IPS DF 19.7 (cell line): Measurements from ENCODE around the gene LACRT.
"Not testable (repeated sequence)": the region's sequence is repeated elsewhere in the genome, so short reads cannot be mapped to it uniquely, and the experiment has no call there.

Source experiments
- DNase-seq: peaks from one replicate; pipeline ENCODE4 v3.0.0-alpha.2; 2013; ENCODE audit warnings: low read depth, low spot score

LACRT gene

DNA sequence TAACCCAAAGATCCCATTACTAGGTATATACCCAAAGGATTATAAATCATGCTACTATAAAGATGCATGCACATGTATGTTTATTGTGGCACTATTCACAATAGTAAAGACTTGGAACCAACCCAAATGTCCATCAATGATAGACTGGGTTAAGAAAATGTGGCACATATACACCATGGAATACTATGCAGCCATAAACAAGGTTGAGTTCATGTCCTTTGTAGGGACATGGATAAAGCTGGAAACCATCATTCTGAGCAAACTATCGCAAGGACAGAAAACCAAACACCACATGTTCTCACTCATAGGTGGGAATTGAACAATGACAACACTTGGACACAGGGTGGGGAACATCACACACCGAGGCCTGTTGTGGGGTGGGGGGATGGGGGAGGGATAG lies 4.4 kb upstream of the LACRT start:
- not testable (repeated sequence) for DNase-seq

DNA sequence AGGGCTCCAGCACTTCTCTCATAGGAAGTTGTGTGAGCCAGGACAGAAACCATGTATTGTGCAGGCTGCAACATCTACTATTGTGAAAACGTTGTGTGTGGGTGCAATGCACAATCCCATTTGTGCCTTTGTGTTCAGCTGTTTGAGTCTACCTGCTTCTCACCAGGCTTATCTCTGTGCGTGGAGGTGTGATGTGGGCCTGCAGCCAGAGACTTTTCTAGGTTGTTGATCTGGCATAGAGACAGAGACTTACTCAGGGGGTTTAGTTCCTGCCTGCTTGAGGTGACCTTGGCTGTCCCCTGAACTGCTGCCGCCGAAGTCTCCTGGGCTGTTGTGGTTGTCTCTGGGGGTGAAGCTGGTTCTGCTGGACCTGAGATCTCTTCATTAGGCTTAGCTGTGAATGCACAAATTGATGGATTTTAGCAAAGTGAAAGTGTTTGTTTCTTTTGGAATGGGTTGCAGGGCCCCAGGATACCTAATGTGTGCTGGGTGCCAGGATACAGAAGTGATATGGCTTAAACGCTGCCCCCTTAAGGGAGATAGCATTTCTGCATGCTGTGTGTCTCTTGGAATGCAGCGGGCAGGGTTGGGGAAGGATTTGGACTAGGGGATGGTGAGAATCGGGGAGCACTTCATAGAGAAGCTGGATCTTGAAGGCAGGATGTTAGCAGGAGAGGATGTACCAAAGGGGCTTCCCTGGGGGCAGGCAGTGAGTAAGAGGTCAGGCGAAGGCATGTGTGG lies 2.5 kb downstream of the LACRT start:
- DNase-seq, result peak; percentile 20

DNA sequence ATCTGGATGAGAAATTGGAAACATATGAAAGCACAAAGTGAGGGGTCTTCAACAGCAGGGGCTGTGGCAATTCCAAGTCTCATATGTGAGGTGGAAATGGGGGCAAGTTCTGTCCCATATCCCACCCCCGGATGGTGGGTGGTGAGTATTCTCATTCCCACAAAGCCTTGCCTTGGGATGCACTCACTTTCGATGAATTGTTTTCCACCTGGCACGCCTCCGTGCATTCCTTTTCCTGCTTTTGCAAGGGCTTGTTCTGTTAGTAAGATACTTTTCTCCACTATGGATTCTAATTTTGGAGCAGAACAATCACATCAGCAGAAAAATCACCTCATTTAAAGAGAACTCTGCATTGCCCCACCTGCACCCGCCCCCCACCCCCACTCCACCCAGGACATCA lies 3.1 kb downstream of the LACRT start:
- no peak for DNase-seq

DNA sequence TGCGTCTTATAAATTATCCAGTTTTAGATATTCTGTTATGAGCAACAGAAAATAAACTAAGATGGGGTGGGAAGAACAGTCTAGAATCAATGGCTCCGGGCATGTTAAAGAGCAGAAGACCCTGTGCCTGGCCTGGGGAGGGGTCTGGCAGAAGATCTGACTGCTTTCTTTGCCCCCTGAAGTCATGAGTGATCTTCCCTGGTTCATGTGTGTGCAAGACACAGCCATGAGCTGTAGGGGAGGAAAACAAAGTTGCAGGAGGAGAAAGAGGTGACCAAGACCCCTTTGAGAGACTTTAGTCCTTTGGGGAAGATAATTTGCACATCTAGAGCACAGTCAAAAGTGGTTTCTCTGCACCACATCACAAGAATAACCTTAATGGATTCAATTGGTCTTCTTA lies 4.8 kb downstream of the LACRT start:
- DNase-seq, result no peak

DNA sequence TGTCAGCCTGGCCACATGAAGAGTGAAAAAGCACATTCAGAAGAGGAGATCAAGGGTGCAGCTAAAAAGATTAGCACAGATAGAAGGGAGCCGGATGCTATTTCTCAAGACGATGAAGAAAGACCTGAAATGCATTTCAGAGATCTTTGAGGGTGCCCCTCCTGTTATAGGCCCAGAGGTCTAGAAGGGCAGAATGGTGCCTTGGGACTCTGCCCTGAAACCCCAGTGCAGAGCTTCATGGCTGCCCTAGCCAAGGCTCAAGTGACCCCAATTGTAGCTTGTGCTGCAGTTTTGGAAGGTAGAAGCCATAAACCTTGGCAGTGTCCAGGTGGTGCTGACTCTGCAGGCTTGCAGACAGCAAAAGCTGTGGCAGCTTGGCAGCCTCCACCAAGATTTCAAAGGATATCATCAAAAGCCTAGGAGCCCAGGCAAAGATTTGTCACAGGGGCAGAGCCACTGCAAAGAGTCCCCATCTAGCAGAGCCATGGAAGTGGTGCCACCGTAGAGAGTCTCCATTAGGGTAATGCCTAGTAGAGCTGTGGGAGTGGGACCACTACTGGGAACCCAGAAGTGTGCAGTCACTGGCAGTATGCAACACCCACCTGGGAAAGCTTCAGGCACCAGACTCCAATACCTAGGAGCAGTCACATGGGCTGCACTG lies 6.4 kb downstream of the LACRT start:
- DNase-seq, result no peak

DNA sequence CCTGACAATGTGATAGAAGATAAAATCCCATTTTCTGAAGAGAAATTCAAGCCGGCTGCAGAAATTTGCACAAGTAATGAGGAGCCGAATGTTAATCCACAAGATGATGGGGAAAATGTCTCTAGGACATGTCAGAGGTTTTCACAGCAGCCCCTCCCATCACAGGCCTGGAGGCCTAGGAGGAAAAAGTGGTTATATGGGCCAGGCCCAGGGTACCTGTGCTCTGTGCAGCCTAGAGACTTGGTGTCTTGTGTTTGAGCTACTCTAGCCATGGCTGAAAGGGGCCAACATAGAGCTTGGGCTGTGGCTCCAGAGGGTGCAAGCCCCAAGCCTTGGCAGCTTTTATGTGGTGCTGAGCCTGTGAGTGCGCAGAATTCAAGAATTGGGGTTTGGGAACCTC lies 7.4 kb downstream of the LACRT start:
- DNase-seq, result no peak

DNA sequence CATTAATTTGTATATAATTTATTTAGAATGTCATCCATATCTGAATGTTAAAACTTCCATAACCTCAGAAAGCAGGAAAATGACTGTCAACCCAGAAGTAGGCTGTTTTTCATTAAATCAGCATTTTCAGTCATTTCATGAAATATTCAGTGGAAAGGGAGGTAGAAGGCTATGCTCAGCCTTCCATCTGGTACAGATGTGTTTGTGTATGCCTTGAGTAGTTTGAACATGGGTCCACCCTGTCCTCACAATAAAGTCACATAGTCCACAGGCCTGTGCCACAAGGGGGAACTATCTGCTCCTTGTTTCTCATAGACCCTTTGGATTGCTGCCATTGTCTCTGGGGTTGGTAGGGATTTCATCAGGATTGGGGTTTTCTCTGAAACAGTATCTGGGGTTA lies 9.1 kb downstream of the LACRT start:
- DNase-seq, result no peak

DNA sequence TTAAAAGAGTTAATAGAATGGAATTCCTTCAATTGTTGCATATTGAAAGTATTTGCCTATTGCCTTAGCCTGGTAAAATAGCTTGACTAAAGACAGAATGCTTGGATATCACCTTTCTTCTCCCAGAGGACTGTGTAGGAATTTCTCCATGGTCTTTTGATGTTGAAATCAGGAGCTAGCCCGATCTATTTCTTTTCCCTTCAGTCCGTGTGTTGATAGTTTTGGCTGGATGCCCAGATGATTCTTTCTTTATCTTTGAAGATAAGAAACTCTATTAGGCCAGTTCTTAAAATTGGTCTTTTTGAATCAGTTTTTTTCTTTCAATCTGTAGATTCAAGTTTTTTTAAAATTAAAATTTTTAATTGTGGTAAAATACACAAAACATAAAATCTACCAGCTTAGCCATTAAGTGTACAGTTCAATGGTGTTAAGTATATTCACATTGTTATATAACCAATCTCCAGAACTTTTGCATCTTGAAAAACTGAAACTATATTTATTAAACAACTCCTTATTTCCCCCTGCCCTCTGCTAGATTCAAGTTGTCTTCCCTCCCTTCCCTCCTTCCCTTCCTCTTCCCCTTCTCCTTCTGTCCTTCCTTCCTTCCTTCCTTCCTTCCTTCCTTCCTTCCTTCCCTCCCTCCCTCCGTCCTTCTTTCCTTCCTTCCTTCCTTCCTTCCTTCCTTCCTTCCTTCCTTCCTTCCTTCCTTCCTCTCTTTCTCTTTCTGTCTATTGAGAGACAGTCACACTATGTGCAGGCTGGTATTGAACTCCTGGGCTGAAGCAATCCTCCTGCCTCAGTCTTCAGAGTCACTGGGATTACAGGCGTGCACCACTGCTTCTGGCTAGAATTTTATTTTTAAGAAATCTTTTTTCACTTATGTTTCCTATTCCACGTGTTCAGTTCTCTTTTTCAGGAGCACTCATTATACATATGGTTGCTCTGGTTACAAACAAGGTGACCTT lies 10.1 kb downstream of the LACRT start:
- no peak for DNase-seq

DNA sequence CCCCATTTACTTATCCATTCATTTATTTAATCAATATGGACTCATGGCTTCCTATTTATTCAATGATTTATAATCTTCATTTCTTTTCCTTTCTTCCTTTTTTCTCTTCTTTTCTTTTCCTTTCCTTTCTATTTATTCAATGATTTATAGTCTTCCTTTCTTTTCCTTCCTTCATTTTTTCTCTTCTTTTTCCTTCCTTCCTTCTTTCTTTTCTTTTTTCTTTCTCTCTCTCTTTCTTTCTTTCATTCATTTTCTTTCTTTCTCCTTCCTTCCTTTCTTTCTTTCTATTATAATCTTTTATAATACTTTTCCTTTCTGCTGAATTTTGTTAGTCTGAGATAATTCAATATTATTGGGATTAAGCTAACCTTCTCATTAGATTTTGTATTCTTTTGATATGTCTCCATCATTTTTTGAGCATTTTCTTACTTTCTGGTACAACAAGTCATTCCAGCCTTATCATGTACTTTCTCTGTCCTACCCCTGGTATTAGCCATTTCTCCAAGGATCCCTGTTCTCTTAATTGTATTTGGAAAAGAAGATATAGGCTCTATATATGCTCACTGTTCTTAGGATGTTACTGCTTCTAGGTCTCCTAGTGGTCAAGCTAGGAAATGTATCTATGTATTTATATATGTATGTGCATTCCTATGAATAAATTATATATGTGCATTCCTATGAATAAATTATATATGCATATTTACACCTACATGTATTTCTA lies 12.1 kb downstream of the LACRT start:
- no peak for DNase-seq

DNA sequence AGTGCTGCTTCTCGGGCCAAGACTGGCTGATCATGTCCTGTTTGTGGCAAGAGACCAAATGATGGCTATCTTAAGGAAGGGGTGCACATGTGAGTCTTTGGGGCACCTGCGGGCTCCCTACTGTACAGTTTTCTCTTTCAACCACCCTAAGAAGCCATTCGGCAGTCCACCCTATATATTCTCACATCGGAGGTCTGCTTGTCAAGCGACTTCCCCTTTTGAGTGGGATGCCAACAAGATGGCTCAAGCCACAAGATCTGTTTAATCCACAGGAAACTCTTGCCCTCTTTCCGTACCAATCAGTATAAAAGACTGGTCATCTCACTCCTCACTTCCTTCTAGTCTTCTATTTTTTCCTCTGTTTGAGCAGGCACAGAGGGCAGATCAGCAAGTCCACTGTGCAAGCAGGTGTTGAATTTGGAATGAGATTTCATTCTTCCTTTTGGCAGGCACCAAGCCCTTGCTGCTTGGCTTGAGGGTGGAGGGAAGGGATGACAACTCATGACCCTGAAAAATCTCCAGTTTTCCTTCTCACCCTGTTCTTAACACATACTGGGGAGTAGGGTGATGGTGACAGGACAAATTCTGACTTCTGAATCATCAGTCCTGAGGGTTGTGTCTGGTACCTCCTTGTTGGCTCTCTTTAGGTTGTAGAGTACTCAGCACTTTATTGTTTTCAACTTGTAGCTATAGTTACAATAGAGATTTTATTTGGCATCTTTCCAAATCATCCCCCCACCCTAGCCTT lies 17.6 kb downstream of the LACRT start:
- DNase-seq, result no peak

DNA sequence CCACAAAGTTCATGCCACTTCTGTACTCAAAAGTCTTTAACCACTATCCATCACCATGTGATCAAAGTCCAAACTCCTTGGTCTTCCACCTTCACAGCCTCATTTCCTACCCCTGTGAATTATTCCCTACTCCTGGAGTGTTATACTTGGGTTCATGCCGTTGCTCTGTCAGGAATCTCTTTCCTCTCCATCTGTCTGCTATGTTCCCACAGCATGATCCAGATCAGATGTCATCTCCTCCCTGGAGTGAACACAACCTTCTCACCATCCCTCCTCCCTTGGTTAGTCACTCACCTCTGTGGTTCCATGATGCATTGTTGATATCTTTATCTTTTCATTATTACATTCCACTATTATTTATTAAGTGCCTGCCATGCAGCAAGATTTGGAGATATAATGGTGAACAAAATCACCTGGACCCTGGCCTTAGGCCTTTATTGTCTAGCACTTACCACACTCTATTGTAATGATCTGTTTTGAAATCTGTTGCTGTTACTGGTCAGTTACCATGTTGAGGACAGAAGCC lies 22.4 kb downstream of the LACRT start:
- DNase-seq, result no peak

DNA sequence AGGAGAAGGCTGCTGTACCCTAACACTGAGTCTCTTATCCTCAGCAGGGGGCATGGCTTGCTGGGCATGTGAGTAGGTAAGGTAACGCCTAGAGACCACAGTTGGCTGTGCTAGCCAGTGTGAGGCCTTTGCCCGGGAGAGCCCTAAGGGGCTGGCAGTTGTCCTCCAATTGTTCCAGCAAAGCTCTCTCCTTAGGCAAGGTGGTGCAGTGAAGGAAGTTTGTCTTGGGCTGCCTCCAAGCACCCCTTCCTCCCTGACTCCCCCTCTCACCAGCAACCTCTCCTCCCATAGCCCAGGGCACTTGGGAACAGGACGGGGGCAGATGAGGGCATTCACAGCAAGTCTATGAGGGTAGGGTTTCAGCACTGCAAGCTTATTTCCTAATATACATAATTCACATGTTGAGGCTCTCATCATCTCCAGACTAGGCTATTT lies 23.0 kb downstream of the LACRT start:
- DNase-seq, result no peak

DNA sequence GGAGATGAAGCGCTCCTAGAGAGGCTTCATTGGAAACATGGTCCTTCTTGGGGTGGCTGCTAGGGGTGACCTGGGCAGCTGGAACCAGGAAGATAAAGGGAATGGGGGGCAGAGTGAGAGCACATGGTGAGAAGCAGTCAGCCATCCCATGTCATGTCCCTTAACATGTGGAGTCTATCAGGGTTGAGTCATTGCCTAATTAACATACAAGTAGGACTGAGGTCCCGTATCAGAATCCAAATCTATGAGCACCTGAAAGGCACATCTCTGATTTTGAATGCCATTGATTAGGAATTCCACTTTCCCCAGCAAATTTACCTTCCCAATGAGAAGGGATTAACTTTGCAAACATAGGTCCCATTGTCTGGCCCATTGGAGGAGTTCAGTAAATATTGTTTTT lies 25.9 kb downstream of the LACRT start:
- DNase-seq, result no peak

DNA sequence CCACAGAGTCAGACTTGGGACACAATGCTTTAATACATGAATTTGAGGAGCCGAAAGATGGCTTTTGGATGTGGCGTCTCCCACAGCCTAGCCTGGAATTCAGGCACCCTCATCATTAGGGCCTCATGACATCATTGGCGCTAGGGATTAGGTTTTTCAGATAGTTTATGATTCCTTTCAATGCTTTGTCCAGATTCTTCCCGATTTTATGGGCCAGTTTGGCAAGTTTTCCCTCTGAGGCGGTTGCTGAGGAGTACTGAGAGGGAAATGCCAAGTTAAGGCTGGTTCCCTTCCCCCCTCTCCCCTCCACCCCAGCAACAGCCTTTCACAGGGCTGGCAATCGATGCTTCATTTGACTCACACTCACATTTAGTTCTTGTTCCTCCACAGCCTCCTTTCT lies 26.5 kb downstream of the LACRT start:
- no peak for DNase-seq

DNA sequence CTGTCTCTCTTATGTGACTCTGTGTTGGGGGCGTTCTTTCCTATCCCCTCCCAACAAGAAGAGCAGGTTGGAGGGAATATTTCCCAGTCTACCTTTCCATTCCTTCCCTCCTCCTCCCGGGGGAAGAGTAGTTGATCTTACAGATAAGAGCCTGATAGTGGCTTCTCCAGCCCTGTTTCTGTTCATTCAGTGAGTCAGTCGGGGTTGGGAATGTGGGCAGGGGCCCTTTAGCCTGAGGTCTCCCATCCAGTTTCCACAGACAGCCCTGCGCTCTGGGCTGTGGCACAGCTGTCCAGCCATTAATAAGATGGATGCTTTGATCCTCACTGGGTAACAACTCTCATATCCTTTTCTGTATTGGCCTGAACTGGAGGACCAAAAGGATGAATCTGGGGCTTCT lies 28.1 kb downstream of the LACRT start:
- no peak for DNase-seq

DNA sequence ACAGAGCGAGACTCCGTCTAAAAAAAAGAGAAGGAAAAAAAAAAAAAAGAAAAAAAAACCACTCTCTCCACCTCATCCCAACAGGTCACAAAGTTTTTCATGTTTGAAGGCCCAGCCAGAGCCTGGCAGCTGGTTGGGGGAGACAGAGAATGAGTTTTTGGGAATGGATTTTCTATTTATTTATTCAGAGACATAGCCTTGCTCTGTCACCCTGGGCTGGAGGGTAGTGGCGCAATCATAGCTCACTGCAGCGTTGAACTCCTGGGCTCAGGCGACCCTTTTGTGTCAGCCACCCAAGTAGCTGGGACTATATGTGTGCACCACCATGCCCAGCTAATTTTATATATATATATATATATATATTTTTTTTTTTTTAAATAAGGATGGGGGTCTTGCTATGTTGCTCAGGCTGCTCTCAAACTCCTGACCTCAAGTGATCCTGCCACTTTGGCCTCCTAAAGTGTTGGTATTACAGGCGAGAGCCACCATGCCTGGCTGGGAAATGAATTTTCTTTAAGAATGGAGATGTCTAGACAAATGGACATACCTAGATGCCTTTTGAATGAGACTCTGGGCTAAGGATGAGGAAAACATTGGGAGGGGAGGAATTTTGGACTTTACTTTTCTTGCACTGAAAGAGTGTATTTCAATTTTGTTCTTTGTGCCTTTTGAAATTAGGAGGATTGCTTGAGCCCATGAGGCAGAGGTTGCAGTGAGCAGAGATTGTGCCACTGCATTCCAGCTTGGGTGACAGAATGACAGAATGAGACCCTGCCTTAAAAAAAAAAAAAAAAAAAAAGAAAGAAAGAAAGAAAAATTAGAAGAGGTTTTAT lies 29.3 kb downstream of the LACRT start:
- no peak for DNase-seq

DNA sequence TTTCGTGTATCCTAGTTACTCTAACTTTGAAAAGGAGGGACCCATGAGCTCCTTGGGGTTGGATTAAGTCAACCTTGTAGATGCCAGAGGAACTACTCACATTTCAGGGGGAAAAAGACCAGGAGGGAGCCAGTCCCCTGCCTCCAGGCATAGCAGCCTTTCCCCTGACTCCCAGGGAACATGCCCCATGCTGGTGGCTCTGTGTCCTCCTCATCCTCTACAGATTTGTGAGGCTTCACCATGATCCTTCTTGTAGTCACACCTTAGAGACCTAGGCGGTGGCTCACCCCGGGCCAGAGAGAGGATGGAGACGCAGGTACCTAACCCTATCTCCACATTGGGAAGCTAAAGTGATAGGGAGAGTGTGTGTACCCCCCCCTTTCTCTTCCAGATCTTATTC lies 30.3 kb downstream of the LACRT start:
- DNase-seq, result no peak

DNA sequence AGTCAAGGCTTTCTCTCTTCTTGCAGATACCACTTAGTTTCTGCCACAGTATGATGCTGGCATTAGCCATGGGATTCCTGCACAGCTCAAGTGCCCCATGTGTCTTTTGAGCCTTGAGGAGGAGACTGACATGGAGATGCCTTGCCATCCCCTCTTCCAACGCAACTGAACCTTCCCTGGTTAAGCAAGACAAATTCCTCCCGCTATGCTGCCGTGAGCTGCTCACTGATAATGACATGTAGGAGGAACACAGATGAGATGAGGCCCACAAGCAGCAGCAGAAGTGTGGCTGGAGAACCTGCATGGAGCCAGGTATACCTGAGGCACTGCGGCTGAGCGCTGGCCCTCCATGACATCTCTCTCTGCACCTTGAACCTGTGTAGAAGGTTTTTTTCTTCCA lies 30.8 kb downstream of the LACRT start:
- DNase-seq, result no peak

DNA sequence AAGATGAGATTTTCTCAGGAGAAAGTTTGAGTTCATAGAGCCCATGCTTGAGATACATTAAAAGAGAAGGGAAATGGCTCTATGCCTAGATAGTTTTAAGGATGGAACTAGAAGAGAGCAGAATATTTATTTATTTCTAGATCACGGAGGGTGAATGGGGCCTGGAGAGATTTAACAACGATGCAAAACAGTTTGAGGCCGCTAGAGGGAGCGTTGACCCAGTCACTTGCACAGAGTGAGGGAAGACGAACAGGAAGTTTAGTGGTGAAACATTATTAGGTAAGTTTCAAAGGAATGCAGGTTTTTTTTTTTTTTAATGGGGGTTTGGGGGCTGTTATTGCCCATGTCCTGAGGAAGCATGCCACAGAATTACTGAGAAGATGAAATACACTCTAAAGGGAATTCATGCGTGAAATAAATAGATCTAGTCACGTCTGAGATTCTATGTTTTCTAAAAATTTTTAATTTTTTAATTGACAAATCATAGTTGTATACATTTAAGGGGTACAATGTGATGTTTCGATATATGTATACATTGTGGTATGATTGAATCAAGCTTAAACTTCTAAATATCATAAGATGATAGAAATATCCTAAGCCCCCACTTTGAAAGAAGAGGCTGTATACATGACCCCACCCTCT lies 31.4 kb downstream of the LACRT start:
- no peak for DNase-seq
